Measurements from ENCODE around the gene ELOVL1. TPM values are rescaled to one million over a fixed set of nuclear protein-coding genes. Genes with fewer than 3 reads are reported as not detected.

ELOVL1 gene
- total and polyA plus RNA-seq, 2 of the 13 experiments (the other 11 are each of a cell fraction or from before 2014, with no cell fraction given) = 55.2 to 77.4 TPM

GRCh38 chr1:43363283-43363934 lies 4.4 kb downstream of the ELOVL1 start:
- no TSS peak for BruUV-seq (replicated peaks)
- intact Hi-C loops (cut with micrococcal nuclease; ENCODE audit: unreplicated experiment) = no loop called here
- Histone ChIP-seq H3K4me3 (replicated peaks in 1 of 3; ENCODE audit: insufficient read depth in 1 of 3, low read depth in 2 of 3, low read length in 3 of 3) (no peak overlapping the region), H3K9me3 (ENCODE audit: low read length) (no peaks in the 10 kb centered on the region), H4K20me1 (ENCODE audit: insufficient read depth, low read length) (no peaks in the 10 kb centered on the region), H2AFZ (ENCODE audit: low read length) (no peak overlapping the region), H3K27me3 (ENCODE audit: control insufficient read depth in 1 of 2, insufficient read depth in 2 of 2, low read length in 2 of 2) (no peaks in the 10 kb centered on the region; a peak in 1 of 5 replicates), H3K79me2 (ENCODE audit: insufficient read depth, low read length) (peaks cover 38% of the 10 kb centered on the region), H3K27ac (ENCODE audit: extremely low read length, insufficient read depth, low read length) (peak overlapping the region; percentile 30), H3K4me2 (ENCODE audit: low read depth, low read length) (no peak overlapping the region), H3K4me1 (ENCODE audit: insufficient read depth, low read length) (peaks cover 82% of the 10 kb centered on the region), H3K36me3 (replicated peaks in 1 of 2; ENCODE audit: control insufficient read depth in 1 of 2, insufficient read depth in 2 of 2, low read length in 2 of 2) (peaks cover 15 to 31% of the 10 kb centered on the region in 2 experiments), H3K9ac (ENCODE audit: insufficient read depth, low read depth, low read length) (no peak overlapping the region)
- ChIA-PET POLR2A (interaction anchor here (0.8 to 1.8 kb wide), 3 partner anchors 10 to 27 kb away, joined by 3 to 10 read pairs (median 4); no protein-coding TSS in a partner anchor), CTCF (ENCODE audit: low intra/inter-chr PET ratio, low total read pairs) (no interaction called here)
- DNase-seq (ENCODE audit: low spot score) = no peak
- peak; percentile 30 for FAIRE-seq
- 65% methylated on average over 7 of the region's 9 CpGs for WGBS (ENCODE audit: low lambda C conversion rate)
- in situ Hi-C loops (cut with HindIII; ENCODE audit: extremely low pct_ligation_motif_present, low pct_unique_long_range_greater_than_20kb) = no loop called here
- no peak for ATAC-seq
- TF ChIP-seq ZBTB7A (CRISPR knock-in tag; IDR thresholded peaks at IDR 0.05) = no peak
- TF ChIP-seq CENPX (CRISPR knock-in tag; IDR thresholded peaks at IDR 0.05) = no peak
- peak; percentile 72 for TF ChIP-seq RBM22 (optimal IDR thresholded peaks at IDR 0.05; ENCODE audit: low read length)
- no peak for TF ChIP-seq ATF7-NPFF (CRISPR knock-in tag; IDR thresholded peaks at IDR 0.05; ENCODE audit: low read depth)
- TF ChIP-seq MAFG (CRISPR knock-in tag; IDR thresholded peaks at IDR 0.05) = no peak
- no peak for TF ChIP-seq RFXANK (CRISPR knock-in tag; IDR thresholded peaks at IDR 0.05)
- no peak for TF ChIP-seq KAT8 (CRISPR knock-in tag; IDR thresholded peaks at IDR 0.05)
- TF ChIP-seq NR2F6 (IDR thresholded peaks at IDR 0.05) = no peak; the same call in 1 of the 2 replicates
- peak; percentile 44; the same call in 1 of the 2 replicates for TF ChIP-seq NR2F6 (CRISPR knock-in tag; IDR thresholded peaks at IDR 0.05)
- no peak for TF ChIP-seq KLF12 (CRISPR knock-in tag; IDR thresholded peaks at IDR 0.05; ENCODE audit: borderline replicate concordance)
- 0 out of 2 replicates have a peak, but pooled peaks have one; percentile 49 for TF ChIP-seq CHCHD3 (CRISPR knock-in tag; IDR thresholded peaks at IDR 0.05)
- TF ChIP-seq POLR2G (IDR thresholded peaks at IDR 0.05; ENCODE audit: low read depth, low read length) = peak; percentile 38
- TF ChIP-seq ZNF274 (CRISPR knock-in tag; IDR thresholded peaks at IDR 0.05) = no peak
- TF ChIP-seq SIX1 (CRISPR knock-in tag; IDR thresholded peaks at IDR 0.05; ENCODE audit: borderline replicate concordance) = no peak
- no peak for TF ChIP-seq MXI1 (IDR thresholded peaks at IDR 0.05; ENCODE audit: borderline replicate concordance, low read depth, low read length)
- TF ChIP-seq PAWR (CRISPR knock-in tag; IDR thresholded peaks at IDR 0.05; ENCODE audit: borderline replicate concordance) = no peak
- no peak for TF ChIP-seq ZNF761 (CRISPR knock-in tag; conservative IDR thresholded peaks at IDR 0.05)
- TF ChIP-seq, protein P1, sequence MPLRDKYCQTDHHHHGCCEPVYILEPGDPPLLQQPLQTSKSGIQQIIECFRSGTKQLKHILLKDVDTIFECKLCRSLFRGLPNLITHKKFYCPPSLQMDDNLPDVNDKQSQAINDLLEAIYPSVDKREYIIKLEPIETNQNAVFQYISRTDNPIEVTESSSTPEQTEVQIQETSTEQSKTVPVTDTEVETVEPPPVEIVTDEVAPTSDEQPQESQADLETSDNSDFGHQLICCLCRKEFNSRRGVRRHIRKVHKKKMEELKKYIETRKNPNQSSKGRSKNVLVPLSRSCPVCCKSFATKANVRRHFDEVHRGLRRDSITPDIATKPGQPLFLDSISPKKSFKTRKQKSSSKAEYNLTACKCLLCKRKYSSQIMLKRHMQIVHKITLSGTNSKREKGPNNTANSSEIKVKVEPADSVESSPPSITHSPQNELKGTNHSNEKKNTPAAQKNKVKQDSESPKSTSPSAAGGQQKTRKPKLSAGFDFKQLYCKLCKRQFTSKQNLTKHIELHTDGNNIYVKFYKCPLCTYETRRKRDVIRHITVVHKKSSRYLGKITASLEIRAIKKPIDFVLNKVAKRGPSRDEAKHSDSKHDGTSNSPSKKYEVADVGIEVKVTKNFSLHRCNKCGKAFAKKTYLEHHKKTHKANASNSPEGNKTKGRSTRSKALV (CRISPR knock-in tag; IDR thresholded peaks at IDR 0.05) = no peak
- no peak for TF ChIP-seq SCMH1 (CRISPR knock-in tag; IDR thresholded peaks at IDR 0.05; ENCODE audit: borderline replicate concordance)
- TF ChIP-seq ZNF550 (CRISPR knock-in tag; IDR thresholded peaks at IDR 0.05; ENCODE audit: borderline replicate concordance) = no peak
- TF ChIP-seq, protein P2, sequence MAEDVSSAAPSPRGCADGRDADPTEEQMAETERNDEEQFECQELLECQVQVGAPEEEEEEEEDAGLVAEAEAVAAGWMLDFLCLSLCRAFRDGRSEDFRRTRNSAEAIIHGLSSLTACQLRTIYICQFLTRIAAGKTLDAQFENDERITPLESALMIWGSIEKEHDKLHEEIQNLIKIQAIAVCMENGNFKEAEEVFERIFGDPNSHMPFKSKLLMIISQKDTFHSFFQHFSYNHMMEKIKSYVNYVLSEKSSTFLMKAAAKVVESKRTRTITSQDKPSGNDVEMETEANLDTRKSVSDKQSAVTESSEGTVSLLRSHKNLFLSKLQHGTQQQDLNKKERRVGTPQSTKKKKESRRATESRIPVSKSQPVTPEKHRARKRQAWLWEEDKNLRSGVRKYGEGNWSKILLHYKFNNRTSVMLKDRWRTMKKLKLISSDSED (CRISPR knock-in tag; IDR thresholded peaks at IDR 0.05) = no peak
- 0 out of 2 replicates have a peak, but pooled peaks have one; percentile 63 for TF ChIP-seq PPARG (CRISPR knock-in tag; conservative IDR thresholded peaks at IDR 0.05)
- TF ChIP-seq, protein P3, sequence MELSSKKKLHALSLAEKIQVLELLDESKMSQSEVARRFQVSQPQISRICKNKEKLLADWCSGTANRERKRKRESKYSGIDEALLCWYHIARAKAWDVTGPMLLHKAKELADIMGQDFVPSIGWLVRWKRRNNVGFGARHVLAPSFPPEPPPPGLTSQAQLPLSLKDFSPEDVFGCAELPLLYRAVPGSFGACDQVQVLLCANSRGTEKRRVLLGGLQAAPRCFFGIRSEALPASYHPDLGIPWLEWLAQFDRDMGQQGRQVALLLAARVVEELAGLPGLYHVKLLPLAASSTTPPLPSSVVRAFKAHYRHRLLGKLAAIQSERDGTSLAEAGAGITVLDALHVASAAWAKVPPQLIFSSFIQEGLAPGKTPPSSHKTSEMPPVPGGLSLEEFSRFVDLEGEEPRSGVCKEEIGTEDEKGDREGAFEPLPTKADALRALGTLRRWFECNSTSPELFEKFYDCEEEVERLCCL (CRISPR knock-in tag; IDR thresholded peaks at IDR 0.05; ENCODE audit: borderline replicate concordance) = no peak
